ENCODE data around the gene CFLAR. TPM values are rescaled to one million over a fixed set of nuclear protein-coding genes. Genes with fewer than 3 reads are reported as not detected.

The CFLAR gene
- total RNA-seq, 1 experiment from 2014 or later = 75.4 TPM

DNA sequence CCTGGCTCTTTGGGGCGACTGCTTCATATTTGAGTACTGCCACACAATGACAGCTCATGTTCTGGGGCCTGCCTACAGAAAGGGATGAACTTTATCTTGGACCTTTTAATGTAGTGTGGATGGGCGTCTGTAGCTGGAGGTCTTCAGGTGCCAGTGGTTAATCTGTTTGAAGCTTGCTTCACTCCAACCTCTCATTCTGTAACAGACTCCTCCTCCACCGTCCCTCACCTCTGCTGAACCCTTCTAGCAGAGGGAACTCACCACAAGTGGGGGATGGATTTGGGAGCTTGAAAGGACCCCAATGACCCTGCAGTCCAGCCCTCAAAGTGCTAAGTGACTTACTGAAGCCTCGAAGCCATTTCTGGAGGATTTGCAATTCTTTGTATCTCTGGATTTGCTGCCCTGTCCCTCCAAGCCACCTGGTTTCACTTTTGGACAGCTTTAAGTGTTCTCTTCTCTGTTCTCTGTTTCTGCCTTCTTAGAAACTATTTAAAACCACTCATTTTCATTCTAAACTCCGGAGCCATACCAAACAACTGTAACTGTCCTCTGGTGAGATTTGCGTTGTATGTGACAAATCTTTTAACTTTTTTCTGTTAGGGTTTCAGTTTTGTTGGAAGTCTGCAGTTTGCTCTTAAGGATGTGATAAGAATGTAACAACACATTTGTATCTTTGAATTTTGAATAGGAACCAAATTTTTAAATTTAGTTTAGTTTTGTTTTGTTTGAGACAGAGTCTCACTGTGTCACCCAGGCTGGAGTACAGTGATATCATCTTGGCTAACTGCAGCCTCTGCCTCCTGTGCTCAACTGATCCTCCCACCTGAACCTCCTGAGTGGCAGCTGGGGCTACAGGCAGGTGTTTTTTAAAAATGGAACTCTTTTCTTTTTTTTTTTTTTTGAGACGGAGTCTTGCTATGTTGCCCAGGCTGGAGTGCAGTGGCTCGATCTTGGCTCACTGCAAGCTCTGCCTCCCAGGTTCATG lies 107.4 kb downstream of the CFLAR start:
- Histone ChIP-seq H3K27ac (no peak overlapping the region), H4K20me1 (ENCODE audit: insufficient read depth) (no peaks in the 10 kb centered on the region), H2AFZ (no peak overlapping the region), H3K79me2 (ENCODE audit: low read depth) (no peaks in the 10 kb centered on the region), H3K4me2 (no peak overlapping the region), H3K9me3 (ENCODE audit: insufficient read depth, low read depth) (no peaks in the 10 kb centered on the region), H3K36me3 (ENCODE audit: low read depth) (no peaks in the 10 kb centered on the region), H3K9me2 (ENCODE audit: insufficient read depth) (no peaks in the 10 kb centered on the region), H3K27me3 (ENCODE audit: insufficient read depth, low read depth) (no peaks in the 10 kb centered on the region), H3K4me1 (replicated peaks; ENCODE audit: insufficient read depth) (peaks cover 44% of the 10 kb centered on the region), H3K4me3 (no peak overlapping the region), H3F3A (ENCODE audit: insufficient read depth, low read depth) (peaks cover 5% of the 10 kb centered on the region; the same call in 1 of the 2 replicates)
- intact Hi-C loops (cut with micrococcal nuclease; ENCODE audit: unreplicated experiment) = no loop called here
- no peak for DNase-seq
- POLR2A ChIA-PET (ENCODE audit: unreplicated experiment) = interaction anchor here (0.6 kb wide), 1 partner anchor 378 kb away, joined by 9 read pairs; no protein-coding TSS in a partner anchor
- CTCF ChIA-PET = interaction anchor here (0.7 kb wide), 1 partner anchor 46 kb away, joined by 4 read pairs; no protein-coding TSS in a partner anchor
- TF ChIP-seq EZH2 (IDR thresholded peaks at IDR 0.05; ENCODE audit: low read depth) = no peak
- no peak for TF ChIP-seq CTCF (conservative IDR thresholded peaks at IDR 0.05)
- no TSS peak for BruUV-seq (replicated peaks)

Other genes starting within 250 kb of the CFLAR start
- gene PPIL3, start 227.1 kb upstream of the CFLAR start, total RNA-seq (2021) = 41.0 and 49.0 TPM in 2 replicates
- 27.3 and 45.6 TPM in 2 replicates for gene NIF3L1, start 226.8 kb upstream of the CFLAR start, total RNA-seq (2021)
- gene ORC2, start 152.5 kb upstream of the CFLAR start, total RNA-seq (2021) = 34.0 and 43.3 TPM in 2 replicates
- 8.8 and 10.7 TPM in 2 replicates for gene HYCC2, start 44.5 kb upstream of the CFLAR start, total RNA-seq (2021)
- gene NDUFB3, start 44.2 kb upstream of the CFLAR start, total RNA-seq (2021) = 93.1 and 96.7 TPM in 2 replicates
- 15.2 and 16.9 TPM in 2 replicates for gene CASP10, start 67.0 kb downstream of the CFLAR start, total RNA-seq (2021)
- gene CASP8, start 144.4 kb downstream of the CFLAR start, total RNA-seq (2021) = 42.4 and 48.2 TPM in 2 replicates
- gene FLACC1, start 241.2 kb downstream of the CFLAR start, total RNA-seq (2021) = 0.75 and 0.87 TPM in 2 replicates

Data from PC-9 (cell line).